C4-2B (cell line): ENCODE results near the gene ASB18.

Source experiments
- CTCF ChIP-seq: fragments of 450-650 bp; conservative IDR thresholded peaks from 2 replicates; pipeline ENCODE4 v1.5.1; 2017; ENCODE audit warnings: mild to moderate bottlenecking
- ZFX ChIP-seq: fragments of 450-650 bp; IDR thresholded peaks from 2 replicates; pipeline ENCODE4 v1.6.1; 2017

- TF ChIP-seq CTCF, result no peak
- no peak for TF ChIP-seq ZFX
Observed at GRCh38 chr2:236217926-236218325, 46.3 kb downstream of the ASB18 start.
